GM12874 (cell line): ENCODE data around the gene FAM110D.

Source experiments
- CTCF ChIP-seq: IDR thresholded peaks from 2 replicates; pipeline ENCODE4 v1.5.1; 2011; ENCODE audit warnings: low read depth, mild to moderate bottlenecking, control low read depth, low read length, moderate library complexity; ENCODE audit not compliant: insufficient read depth

FAM110D gene

GRCh38 chr1:26181586-26182382 lies 22.9 kb downstream of the FAM110D start:
- TF ChIP-seq CTCF, result no peak

- no peak for TF ChIP-seq CTCF
Observed at GRCh38 chr1:26182383-26182696, 23.5 kb downstream of the FAM110D start.

GRCh38 chr1:26184086-26184485 lies 25.2 kb downstream of the FAM110D start:
- no peak for TF ChIP-seq CTCF

GRCh38 chr1:26184883-26185282 lies 26.0 kb downstream of the FAM110D start:
- no peak for TF ChIP-seq CTCF

GRCh38 chr1:26187882-26188281 lies 29.0 kb downstream of the FAM110D start:
- no peak for TF ChIP-seq CTCF

GRCh38 chr1:26188477-26188876 lies 29.6 kb downstream of the FAM110D start:
- no peak for TF ChIP-seq CTCF

GRCh38 chr1:26189331-26189730 lies 30.5 kb downstream of the FAM110D start:
- TF ChIP-seq CTCF, result no peak

- no peak for TF ChIP-seq CTCF
Observed at GRCh38 chr1:26189751-26190275, 30.9 kb downstream of the FAM110D start.
